Activated CD8-positive, alpha-beta memory T cell treated with anti-CD3 and anti-CD28 coated beads for 24 hours (primary cell): ENCODE data around the gene SECISBP2.

Experiments
- DNase-seq: peaks from one replicate; pipeline ENCODE4 v3.0.0-alpha.2; 2020

Gene SECISBP2

DNA sequence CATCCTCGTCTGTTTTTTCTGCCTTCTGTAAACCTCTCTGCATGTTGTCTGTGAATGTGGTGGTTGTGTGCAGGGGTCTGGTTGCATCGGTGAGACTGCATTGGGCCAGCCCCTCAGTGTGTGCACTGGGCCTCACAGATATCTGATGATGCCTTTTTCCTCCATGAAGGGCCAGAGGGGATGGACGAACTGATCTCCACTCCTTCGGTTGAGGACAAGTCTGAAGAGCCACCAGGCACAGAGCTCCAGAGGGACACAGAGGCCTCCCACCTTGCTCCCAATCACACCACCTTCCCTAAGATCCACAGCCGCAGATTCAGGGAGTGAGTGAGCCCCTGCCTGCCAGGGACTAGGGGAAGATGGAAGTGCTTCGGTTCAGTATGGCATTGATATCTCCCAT is 31.3 kb downstream of the SECISBP2 start:
- no peak for DNase-seq

DNA sequence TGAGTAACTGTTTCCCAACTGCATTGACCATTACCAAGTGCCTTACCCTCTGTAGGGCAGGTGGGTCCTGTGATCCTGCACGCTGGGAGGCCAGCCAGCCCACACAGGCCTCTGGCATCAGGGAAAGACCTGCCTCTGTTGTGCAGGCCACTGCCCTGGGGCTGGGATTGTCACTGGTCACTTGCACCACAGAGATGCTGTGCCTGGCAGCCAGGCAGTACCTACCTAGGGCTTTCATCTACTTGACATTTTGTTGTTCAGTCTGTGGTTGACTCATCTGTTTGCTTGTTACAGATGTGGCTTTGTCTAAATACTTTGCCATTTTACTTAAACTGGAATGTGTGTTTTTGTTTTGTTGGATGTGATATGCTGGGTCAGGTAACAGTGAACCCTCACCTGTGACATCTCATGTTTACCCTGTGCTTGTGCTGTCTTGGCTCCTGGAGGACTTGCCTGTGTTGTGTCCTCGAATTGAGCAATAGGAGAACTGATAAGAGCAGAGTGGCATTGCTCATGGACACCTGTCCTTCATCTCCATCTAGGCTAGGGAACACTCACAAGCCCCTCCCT is 32.8 kb downstream of the SECISBP2 start:
- DNase-seq: no peak

DNA sequence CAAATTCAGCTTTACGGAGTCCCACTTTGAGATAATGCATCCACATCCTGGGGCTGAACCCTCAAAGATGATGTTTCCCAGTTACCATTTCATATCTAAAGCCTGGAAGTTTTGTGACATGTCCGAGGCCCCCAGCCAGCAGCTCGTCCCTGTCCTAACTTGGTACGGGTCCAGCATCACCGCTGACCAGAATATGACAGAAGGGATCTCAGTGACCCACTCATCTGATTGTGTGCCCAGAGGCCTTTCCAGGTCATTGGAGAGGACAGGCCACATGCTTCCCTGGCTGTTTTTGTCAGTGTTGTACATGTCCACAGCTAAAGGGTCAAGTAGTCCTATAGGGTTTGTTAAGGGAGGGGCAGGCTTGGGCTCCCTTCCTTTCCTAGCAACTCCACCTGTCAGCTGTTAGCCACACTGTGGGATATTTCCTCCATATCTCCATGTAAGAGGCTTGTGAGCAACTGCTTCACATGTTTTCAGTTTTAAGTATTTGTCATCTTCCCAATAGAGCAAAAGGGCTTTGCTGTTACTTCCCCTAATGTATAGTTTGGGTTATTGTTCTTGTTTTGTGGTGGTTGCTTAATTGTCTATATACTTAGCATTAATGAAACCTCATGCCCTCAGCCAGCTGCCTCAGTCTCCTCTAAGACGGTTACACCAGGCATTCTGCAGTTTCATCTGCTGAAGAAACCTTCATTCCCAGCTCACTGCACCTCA is 33.4 kb downstream of the SECISBP2 start:
- DNase-seq: no peak

DNA sequence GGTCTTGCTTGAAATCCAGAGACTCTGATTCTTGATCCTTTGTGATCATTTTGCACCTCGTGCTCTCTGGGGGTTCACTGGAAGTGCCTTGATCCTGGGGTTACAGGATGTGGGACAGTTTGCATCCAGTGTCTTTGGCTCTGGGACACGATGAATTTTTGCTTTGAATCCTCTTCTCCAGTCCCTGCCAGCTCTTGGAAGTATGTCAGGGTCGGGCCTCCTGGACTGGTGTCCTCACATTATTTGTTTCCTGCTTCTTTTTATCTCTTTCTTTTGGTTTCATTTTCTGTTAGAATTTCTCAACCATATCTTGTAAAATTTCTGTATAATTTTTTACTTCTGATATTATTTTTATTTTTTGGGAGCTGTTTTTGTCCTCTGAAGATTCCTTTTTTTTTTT is 34.2 kb downstream of the SECISBP2 start:
- DNase-seq: no peak

DNA sequence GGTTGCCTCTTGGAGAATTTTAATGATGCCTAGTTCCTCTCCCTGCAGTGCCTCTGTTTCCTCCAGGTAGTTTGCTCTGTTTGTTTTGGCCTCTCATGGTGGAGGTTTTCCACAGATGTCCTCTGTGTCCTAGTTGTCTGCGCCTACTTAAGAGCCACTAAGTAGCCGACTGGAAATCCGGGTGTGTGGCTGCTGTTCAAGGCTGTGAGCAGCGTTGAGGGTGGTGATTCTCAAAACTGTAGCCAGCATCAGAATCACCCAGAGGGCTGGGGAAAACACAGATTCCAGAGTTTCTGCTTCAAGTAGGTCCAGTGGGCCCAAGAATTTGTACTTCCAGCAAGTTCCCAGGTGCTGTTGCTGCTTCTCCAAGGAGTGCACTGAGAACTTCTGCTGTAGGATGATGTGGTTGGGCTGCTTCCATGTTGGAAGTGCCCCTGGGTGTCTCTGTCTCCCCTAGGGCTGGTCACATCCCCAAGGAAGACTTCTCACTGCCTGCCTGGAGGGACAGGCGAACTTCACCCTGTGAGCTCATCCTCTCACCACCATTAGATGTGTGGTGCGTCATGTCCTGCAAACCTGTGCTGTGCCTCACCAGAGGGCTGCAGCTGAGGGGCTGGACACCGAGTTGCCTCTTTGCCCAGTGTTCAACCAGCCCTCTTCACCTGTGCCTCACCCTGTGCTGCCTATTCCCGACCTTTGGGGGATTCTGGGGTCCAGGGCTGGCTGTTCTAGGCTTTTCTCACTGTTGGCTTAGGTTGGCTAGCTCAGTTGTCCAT is 34.8 kb downstream of the SECISBP2 start:
- no peak for DNase-seq

DNA sequence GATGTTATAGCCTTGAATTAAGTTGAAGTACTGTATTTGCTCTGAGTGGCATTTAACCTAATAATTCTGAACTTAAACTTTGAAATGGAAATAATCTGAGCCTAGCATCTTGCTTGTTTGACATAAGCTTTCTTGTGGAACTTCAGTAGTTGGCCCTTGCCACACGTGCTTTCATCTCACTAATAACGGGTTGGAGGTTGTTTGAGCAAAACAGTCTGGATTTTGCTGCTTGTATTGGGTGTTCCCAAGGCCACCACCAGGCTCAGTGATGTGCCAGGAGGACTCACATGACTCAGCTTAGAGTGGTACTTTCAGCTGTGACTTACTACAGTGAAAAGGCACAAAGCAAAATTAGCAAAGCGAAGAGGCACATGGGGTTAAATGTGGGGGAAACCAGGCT is 35.7 kb downstream of the SECISBP2 start:
- DNase-seq: no peak

DNA sequence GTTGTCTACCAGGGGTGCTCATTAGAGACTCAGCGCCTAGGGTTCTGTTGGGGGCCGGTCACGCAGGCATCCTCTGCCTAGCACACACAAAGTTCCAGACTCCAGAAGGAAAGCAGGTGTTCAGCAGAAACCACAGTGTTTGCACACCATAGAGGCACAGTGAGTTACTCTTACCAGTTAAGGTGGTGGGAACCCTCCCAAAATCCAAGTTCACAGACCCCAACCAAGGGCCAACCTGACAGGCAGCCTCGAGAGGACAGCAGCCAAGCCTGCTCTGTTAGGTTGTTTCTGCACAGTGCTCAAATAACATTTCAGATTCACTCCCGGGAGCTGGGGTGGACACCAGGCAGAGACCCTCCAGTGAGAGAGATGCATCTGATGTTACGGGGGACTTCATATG is 36.2 kb downstream of the SECISBP2 start:
- no peak for DNase-seq

DNA sequence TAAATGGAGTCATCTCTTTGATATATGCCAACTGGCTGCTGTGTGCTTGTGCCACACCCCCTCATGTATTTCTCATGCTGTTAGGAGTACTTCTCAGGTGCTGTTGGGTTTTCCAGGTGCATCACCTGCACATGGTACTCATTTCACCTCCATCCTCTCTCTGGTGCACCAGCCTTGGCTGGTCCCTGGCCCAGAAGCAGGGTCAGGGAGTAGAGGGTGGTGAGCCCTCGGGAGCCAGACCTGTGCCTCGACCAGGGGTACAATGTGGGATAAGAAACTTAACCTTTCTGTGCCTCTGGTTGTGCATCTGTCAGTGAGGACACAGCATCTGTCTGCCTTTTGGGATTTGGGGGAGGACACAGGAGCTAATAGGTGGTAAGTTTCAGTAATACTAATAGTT is 38.5 kb downstream of the SECISBP2 start:
- DNase-seq: no peak

DNA sequence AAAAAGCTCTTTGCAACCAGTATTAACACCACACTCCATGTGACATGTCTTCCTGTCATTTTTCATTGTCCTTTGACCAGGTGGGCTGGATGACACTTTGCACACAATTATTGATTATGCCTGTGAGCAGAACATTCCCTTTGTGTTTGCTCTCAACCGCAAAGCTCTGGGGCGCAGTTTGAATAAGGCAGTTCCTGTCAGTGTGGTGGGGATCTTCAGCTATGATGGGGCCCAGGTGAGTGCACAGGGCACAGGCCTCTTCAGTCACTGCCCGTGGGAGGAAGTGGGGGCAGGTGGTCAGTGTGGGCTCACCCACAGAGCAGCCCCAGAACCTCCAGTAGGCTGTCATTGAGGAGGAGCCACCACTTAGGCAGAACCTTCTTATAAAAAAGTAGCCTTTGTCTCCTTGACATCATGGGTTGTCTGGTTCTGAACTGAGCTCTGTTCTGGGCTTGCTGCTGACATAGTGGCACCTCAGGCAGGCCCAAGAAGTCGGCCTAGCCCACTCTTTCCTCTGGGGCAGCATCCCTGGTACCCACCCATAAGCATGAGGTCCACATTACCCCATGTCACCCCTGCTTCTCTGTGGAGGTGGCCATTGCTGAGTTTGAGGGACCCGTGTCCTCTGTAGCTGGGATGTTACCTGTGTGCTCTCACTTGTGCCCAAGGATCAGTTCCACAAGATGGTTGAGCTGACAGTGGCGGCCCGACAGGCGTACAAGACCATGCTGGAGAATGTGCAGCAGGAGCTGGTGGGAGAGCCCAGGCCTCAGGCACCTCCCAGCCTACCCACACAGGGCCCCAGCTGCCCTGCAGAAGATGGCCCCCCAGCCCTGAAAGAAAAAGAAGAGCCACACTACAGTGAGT is 39.3 kb downstream of the SECISBP2 start:
- peak; percentile 52 for DNase-seq

DNA sequence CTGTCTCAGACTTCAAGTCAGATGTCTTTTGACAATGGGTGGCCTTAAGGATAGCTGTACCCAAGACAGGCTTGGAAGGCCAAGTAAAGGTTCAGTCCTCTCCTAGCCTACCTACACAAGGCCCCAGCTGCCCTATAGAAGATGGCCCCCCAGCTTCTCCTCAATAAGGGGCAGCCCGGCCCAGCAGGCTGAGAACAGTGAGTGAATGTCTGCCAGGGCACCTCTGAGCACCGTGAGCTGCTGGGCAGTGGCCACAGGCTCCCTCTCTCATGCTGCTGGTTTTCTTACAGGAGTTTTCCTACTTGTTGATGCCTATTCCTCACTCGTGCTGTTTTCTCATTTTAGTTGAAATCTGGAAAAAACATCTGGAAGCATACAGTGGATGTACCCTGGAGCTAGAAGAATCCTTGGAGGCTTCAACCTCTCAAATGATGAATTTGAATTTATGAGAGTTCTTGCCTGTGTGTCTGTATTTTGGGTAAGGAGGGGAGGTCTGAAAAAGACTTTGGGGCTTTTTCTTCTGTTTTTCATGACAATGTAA is 40.1 kb downstream of the SECISBP2 start:
- DNase-seq: peak; percentile 45

DNA sequence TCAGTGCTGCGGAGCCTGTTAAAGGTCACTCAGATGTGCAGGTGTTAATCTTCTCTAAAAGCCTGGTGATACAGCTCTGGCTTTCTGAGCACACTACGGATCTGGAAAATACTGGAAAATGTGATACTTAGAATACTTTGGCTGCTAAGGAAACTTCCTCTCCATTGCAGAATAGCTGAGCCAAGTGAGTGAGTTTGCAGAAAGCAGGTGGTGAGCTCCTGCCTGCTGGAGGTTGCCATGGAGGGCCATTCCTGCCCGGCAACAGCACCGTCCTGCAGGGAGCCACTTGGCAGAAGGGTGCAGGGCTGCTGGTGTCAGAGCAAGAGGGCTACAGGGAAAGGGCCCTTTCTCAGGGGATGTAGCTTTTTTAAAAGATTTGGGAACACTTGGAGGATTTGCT is 40.7 kb downstream of the SECISBP2 start:
- no peak for DNase-seq

DNA sequence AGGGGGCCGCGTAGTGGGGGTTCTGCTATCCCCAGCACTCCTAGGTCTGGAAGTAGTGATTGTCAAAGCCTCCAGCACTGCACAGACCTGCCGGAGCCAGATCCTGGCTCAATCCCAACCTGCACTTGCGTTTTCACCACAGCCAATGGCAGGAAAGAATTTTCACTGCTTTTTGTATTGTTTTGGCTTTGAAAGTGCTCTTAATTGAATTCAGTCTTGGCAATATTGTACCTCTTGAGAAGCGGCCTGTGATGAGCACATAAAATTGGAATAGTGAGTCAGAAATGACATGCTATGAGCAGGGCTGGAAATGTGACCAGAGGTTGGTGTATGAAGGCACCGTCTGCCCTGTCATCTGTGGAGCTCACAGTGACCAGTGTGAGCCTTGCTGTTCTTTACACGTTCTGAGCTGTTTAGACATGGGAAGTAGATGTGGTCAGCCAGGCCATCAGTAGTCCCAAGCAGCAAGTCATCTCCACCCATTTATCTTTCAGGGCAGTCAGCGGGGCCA is 41.5 kb downstream of the SECISBP2 start:
- DNase-seq: peak; percentile 49

DNA sequence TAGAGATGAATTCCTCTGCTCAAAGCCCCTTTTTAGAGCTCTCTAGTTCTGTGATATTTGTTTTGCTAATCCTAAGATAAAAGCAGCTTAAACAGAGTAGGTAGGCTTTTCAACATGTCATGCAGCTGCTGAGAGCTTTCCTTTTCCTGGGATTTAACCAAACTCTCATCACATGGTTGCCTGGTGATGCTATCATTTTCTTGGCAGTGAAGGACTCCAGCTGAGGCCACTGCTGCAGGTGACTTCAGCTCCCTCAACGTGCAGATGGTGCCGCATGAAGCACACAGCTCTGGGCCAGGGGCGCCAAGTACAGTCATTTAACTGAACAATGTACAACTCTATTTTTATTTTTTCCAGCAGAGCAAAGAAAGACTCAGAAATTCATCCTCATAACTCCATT is 42.2 kb downstream of the SECISBP2 start:
- no peak for DNase-seq

DNA sequence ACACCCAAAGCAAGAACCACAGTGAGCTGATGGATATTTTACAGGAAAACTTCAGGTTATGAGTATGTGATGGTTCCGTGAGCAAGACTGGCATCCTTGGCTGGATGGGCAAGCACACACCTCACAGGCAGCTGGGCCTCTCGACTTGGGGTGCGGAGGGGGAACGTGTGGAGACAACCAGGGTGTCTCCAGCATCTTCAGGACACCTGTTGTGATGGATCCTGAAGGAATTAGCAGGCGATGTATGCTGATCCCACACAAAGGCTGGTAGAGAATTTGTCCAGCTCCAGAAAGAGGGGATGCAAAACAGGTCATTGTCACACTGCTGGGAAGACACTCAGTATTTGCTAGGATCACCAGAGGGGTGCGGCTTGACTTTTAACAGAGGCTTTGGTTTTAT is 42.7 kb downstream of the SECISBP2 start:
- no peak for DNase-seq

DNA sequence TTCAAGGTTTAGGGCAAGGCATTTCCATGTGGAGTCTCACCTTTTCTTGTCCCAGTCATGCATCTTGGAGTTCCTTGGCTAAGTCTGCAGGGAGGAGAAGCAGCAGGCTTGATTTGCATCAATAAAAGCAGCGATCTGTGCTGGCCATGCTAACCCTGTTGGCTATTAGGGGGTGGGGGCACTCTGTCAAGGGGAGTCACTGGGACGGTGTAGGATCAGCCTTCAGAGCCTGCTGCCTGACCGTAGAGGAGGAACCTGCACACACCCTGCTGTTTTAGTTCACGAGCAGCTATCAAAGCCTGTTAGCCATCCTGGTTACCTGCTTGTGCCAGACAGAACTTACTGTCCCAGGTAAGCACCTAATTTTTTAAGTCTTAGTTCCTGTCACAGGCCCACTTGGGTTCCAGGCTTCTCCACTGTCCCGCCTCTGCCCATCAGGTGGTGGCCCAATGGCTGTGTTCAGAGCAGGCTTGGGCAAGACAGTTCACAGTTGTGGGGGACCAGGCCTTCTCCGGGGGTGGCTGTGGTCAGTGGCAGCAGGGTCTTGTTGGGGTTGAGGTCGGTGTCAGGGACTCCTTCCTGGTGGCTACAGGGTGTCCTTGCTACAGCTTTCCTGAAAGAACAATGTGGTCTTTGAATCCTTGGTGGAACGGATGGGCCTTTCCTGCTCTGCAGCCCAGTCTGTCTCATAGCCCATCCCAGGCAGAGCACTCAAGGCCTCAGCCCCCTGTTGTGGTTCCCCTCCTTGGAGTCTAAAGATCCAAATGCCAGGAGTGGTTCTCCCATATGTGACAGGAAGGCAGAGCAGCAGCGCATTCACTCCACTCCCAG is 43.7 kb downstream of the SECISBP2 start:
- peak; percentile 56 for DNase-seq

DNA sequence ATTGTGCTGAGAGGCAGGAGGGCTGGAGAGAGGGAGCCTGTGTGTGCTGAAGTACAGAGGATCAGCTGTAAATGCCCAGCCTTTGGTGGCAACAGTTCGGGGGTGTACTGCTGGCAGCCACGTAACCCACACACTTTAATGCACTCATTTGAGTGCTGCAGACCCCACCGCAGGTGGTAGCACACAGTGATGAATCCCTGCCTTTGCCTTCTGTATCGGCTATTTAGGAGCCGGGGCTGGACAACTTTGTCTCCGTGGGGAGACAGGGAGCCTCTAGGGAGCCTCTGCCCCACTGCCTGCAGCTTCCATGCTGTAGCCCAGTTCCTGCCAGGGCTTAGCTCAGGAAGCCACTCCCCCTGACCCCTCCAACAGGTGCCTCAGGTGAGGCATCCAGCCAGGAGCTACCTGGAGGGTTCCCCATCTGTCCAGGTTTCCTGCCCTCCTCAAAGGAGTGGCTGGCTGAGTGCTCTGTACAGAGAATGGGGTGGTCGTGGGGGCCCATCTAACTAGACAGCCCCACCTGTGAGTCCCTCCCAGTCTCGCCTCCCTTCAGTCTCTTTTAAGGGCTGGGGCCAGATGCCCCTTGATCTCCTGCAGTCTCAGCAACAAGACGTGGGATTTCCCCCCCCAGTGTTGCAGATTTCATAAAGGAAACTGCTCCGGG is 44.5 kb downstream of the SECISBP2 start:
- DNase-seq: peak; percentile 56

DNA sequence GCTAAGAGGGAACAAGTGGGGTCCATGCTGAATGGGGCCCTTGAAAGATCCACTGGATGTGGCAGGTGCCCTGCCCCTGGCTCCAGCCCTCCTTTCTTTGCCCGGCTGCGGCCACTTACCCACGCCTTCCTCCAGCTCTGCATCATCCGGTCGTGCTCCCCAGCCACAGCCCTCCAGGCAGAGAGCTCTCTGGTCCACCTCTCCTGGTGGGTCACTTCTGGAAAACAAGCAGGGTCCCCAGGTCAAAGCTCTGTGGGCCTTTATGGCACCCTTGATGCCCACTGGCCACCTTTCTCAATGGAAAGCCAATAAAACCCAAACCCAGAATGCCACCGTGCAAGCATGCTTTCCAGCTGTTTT is 45.0 kb downstream of the SECISBP2 start:
- DNase-seq: peak; percentile 55

DNA sequence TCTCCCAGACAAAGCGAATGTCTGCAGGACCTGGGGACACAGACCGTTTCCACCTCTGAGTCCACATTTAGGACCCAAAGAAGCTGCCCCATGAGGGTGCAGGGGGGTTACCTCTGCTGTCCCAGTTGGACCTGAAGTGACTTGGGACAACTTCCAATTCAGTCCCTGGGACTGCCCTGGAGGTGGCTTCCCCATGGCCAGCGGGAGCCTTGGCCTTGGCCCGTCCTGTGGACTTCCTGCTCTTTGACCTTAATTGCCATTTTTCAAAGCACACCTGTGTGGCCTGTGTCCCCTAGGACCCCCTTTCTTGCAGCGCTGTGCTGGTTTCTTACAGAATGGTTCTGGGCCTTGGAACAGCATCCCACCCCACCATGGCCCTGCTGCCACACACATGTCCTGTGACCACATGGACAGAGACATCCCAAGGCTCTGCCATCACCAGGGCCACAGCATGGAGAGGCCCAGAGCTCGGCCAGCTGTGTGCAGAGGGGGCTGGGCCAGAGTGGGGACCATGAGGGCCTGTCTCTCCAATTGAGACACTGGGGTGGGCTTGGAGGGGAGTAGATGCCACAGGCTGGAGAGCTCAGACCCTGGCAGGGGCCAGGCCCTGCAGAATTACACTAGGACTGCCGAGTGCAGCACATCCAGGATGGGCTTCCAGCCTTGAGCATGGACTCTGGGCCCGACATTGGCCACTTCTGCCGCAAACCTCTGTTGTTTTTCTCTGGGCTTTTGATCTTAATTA is 45.8 kb downstream of the SECISBP2 start:
- peak; percentile 58 for DNase-seq

DNA sequence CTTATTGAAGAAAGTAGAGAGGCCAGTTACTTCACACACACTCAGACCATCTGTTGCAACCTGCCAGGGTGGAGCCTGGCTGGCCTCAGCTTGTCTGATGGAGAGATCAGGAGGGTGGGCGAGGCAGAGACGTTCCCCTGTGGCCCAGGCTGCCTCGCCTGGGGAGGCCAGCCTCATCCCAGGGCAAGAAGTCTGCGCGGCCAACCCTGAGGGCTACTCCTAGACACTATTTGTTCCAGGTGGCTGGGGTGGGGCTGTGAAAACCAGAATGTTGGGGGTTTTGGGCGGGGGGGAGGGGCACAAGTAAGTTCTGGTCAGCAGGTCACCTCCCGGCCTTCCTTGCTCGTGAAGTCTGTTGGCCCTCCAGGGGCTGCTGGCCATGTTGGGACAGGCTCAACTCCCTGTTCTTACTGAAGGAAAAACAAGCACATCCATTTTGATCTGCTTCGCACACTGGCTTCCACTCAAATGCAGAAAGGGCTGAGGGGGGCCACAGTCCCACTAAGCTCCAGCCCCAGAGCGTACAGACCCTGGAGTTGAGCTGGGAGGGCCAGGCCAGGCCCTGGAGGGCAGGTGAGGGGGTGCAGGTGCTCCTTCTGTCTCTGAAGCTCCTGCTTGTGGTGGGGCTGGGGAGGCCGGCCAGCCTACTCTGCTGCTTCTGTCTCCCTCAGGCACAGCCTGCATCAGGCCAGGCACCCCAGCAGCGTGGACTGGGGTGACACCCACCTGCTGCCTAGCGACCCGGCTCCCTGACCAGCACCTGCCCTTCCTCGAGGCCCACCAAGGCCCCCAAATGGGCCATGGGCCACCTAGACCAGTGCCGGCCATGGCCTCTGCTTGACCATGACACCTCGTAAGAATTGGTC is 46.6 kb downstream of the SECISBP2 start:
- DNase-seq: peak; percentile 56

DNA sequence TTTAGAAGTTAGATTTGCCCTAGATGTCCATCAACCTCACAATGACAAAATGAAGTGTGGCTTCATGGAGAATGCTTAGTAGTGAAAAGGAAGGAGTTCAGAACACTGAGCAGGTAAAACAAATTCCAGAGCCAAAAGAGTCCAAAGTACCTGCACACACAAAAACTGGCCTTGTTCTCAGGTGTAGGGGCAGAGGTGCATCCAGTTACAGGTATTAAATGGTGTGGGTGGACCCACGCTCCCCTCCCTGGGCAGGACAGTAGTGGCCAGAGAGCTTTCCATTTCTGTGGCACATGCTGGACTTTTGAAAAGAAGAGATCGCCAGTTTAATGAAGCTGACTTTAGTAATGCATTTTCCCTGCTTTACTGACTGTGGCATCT is 47.2 kb downstream of the SECISBP2 start:
- DNase-seq: peak; percentile 53
